ENCODE data around the gene ZNF319. TPM values are rescaled to one million over a fixed set of nuclear protein-coding genes. Genes with fewer than 3 reads are reported as not detected.

The ZNF319 gene
- polyA plus RNA-seq, 1 donor from 2014 or later = 7.0 TPM

DNA sequence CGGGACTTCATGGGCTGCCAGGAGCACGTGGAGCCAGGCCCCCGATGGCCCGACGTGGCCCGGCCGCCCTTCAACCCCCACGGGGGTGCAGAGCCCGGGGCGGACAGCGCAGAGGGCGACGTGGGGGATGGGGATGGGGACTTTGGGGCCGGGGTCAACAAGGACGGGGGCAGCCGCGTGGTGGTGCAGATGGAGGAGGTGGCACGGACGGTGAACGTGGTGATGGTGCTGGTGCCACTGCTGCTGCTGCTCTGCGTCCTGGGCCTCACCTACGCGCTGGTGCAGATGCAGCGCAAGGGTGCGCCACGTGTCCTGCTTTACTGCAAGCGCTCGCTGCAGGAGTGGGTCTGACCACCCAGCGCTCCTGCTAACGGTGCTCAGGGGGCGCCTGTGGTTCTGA, 44.6 kb upstream of the ZNF319 start:
- no peak overlapping the region for H3K9ac ChIP-seq (ENCODE audit: low read length)
- no peaks in the 10 kb centered on the region for H3K36me3 ChIP-seq (ENCODE audit: insufficient read depth, low read length)
- H3K79me2 ChIP-seq (replicated peaks; ENCODE audit: insufficient read depth, low read length) = no peaks in the 10 kb centered on the region
- no peak overlapping the region for H3K27ac ChIP-seq (ENCODE audit: low read length)
- no peaks in the 10 kb centered on the region for H4K20me1 ChIP-seq (ENCODE audit: insufficient read depth)
- TF ChIP-seq EP300 (conservative IDR thresholded peaks at IDR 0.05; ENCODE audit: poor library complexity, severe bottlenecking) (no peak), REST (IDR thresholded peaks at IDR 0.05; ENCODE audit: borderline replicate concordance) (no peak), SMC3 (conservative IDR thresholded peaks at IDR 0.05; ENCODE audit: poor library complexity) (no peak), RAD21 (conservative IDR thresholded peaks at IDR 0.05) (no peak), TAF1 (IDR thresholded peaks at IDR 0.05; ENCODE audit: low read depth) (no peak), CTCF (IDR thresholded peaks at IDR 0.05; ENCODE audit: poor library complexity, severe bottlenecking) (no peak), MXI1 (conservative IDR thresholded peaks at IDR 0.05; ENCODE audit: poor library complexity, severe bottlenecking) (no peak), POLR2AphosphoS5 (IDR thresholded peaks at IDR 0.05) (no peak), EZH2 (IDR thresholded peaks at IDR 0.05; ENCODE audit: borderline replicate concordance, insufficient read depth, low read length, poor library complexity, severe bottlenecking) (no peak)
- no peaks in the 10 kb centered on the region for H3K9me2 ChIP-seq (ENCODE audit: insufficient read depth, low read length)
- no peak overlapping the region for H2AFZ ChIP-seq (ENCODE audit: low read depth, low read length)
- H3K4me2 ChIP-seq (ENCODE audit: low read length) = no peak overlapping the region
- H3K27me3 ChIP-seq (ENCODE audit: insufficient read depth, low read depth, low read length) = no peaks in the 10 kb centered on the region
- H3K9me3 ChIP-seq (ENCODE audit: low read length) = no peaks in the 10 kb centered on the region
- H3F3A ChIP-seq (ENCODE audit: insufficient read depth, low read length, poor library complexity, severe bottlenecking) = no peaks in the 10 kb centered on the region
- no peak overlapping the region for H3K4me3 ChIP-seq (ENCODE audit: low read length)

DNA sequence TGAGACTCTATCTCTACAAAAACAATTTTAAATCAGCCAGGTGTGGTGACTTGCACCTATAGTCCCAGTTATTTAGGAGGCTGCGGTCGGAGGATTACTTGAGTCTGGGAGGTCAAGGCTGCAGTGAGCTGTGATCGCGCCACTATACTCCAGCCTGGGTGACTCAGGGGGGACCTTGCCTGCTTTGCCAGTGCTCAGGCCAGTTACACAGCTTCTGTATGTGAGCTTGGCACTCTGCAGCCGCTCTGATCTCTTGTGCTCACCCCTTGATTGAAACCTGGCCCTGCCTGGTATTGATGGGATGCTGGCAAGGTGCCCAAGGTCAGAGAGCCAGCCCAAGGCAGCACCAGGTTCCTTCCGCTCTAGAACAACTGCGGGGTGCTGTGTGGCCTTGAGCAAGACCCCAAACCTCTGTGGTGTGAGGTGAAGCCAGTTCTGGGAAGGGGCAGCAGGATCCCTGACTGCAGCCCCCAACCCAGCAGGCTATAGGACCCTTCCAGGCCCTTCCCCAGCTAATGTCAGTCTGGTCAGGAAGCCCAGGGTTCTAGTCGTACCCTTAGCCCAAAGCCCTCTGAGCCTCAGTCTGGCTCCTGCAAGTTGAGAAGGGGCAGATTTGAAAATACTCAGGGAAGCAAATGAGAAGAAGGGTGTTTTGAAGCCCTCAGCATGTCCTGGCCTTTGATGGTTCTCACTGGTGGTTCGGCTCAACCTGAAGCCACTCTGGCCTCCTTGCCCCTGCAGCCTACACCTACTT, 44.0 kb upstream of the ZNF319 start:
- Histone ChIP-seq H3K27ac (ENCODE audit: low read length) (no peak overlapping the region), H3K4me2 (ENCODE audit: low read length) (no peak overlapping the region), H3K36me3 (ENCODE audit: insufficient read depth, low read length) (no peaks in the 10 kb centered on the region), H3K27me3 (ENCODE audit: insufficient read depth, low read depth, low read length) (no peaks in the 10 kb centered on the region), H3K9me3 (ENCODE audit: low read length) (no peaks in the 10 kb centered on the region), H3K4me3 (ENCODE audit: low read length) (no peak overlapping the region), H3K9ac (ENCODE audit: low read length) (no peak overlapping the region), H3F3A (ENCODE audit: insufficient read depth, low read length, poor library complexity, severe bottlenecking) (no peaks in the 10 kb centered on the region), H4K20me1 (ENCODE audit: insufficient read depth) (no peaks in the 10 kb centered on the region), H3K9me2 (ENCODE audit: insufficient read depth, low read length) (no peaks in the 10 kb centered on the region), H2AFZ (ENCODE audit: low read depth, low read length) (no peak overlapping the region), H3K79me2 (replicated peaks; ENCODE audit: insufficient read depth, low read length) (no peaks in the 10 kb centered on the region)
- TF ChIP-seq MXI1 (conservative IDR thresholded peaks at IDR 0.05; ENCODE audit: poor library complexity, severe bottlenecking) = no peak
- TF ChIP-seq EP300 (conservative IDR thresholded peaks at IDR 0.05; ENCODE audit: poor library complexity, severe bottlenecking) = no peak
- no peak for TF ChIP-seq REST (IDR thresholded peaks at IDR 0.05; ENCODE audit: borderline replicate concordance)
- TF ChIP-seq TAF1 (IDR thresholded peaks at IDR 0.05; ENCODE audit: low read depth) = no peak
- TF ChIP-seq CTCF (IDR thresholded peaks at IDR 0.05; ENCODE audit: poor library complexity, severe bottlenecking) = no peak
- TF ChIP-seq EZH2 (IDR thresholded peaks at IDR 0.05; ENCODE audit: borderline replicate concordance, insufficient read depth, low read length, poor library complexity, severe bottlenecking) = no peak
- no peak for TF ChIP-seq POLR2AphosphoS5 (IDR thresholded peaks at IDR 0.05)
- TF ChIP-seq SMC3 (conservative IDR thresholded peaks at IDR 0.05; ENCODE audit: poor library complexity) = no peak
- no peak for TF ChIP-seq RAD21 (conservative IDR thresholded peaks at IDR 0.05)

Measured in neural cell (in vitro differentiated cells).